Activated CD8-positive, alpha-beta T cell treated with anti-CD3 and anti-CD28 coated beads for 36 hours (primary cell): ENCODE data around the gene GLRX3. TPM values are rescaled to one million over a fixed set of nuclear protein-coding genes. Genes with fewer than 3 reads are reported as not detected.

ENCODE experiments used
- total RNA-seq, 2 experiments: library from RNA; stranded (reverse); gene quantifications; one replicate each; pipeline ENCODE4 v1.2.3, GENCODE V29; 2021

Gene GLRX3
- total RNA-seq, 2 experiments from 2014 or later, result 109 to 121 TPM

Other genes starting within 250 kb of the GLRX3 start
- gene EBF3, start 172.1 kb upstream of the GLRX3 start, total RNA-seq, result not detected
- gene C10orf143, start 25.6 kb upstream of the GLRX3 start, total RNA-seq, result 1 to 10 TPM; 4.4 to 5.1 TPM